ENCODE data around the gene MPO. TPM values are rescaled to one million over a fixed set of nuclear protein-coding genes. Genes with fewer than 3 reads are reported as not detected.

Gene MPO
- polyA plus RNA-seq, 1 donor from 2014 or later, result not detected

DNA sequence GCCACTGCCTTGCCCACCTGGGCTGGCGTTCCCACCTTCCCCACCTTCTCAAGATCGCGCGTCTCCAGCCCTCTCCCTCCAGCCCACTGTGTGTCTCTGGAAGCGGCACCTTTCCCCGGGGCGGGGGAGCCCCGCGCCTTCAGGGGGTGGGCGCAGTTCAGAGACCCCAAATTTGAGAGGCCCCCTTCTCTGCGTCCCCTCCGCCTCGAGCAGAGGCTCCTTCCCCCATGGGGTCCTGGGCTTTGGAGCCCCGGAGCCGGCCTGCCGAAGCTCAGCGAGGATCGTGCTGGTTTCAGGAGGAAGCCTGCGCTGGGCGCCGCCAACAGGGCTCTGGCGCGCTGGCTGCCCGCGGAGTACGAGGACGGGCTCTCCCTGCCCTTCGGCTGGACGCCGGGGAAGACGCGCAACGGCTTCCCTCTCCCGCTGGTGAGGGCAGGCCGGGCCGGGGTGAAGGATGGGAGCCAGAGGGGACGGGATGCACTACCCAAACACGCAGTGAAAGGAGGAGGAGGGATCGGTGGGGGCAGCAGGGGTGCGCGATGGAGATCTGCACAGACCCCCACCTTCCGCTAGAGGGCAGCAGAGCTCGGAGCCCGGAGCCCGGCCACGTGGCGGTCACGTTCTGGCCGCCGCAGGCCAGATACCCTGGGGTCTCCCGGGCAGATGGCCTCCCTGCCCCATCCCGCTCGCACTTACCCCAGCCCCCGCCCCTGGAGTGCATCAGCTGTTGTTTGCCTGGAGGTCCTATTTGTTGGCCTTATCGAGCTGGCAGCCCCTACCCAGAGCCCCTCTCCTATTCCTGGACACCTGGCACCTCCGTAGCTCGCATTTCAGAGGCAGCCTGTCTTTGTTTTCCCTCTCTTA is 31.2 kb downstream of the MPO start:
- Mint-ChIP-seq H3K27ac (no peak overlapping the region), H3K36me3 (peaks cover 2% of the 10 kb centered on the region), H3K4me3 (peak overlapping the region; percentile 60 to 90 (median 86)), H3K4me1 (peaks cover 4 to 9% (median 7%) of the 10 kb centered on the region in 3 donors), H3K9me3 (peaks cover 0 to 2% (median 0%) of the 10 kb centered on the region in 3 donors), H3K27me3 (peaks cover 9% of the 10 kb centered on the region)

DNA sequence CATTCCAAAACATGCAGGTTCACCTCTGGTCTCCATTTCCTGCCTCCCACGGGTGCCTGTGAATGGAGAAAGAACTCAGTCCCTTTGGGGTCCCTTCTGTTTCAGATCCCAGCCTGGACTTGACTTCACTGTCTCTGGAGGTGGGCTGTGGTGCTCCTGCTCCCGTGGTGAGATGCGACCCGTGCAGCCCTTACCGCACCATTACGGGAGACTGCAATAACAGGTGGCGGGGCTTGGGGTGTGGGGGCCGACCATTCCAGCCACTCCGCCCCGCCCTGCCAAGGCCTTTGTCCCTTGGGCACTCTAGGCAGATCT is 31.8 kb downstream of the MPO start:
- H3K4me1 Mint-ChIP-seq, result peaks cover 4 to 9% (median 7%) of the 10 kb centered on the region in 3 donors
- peaks cover 0 to 2% (median 0%) of the 10 kb centered on the region in 3 donors for H3K9me3 Mint-ChIP-seq
- H3K36me3 Mint-ChIP-seq, result peaks cover 2% of the 10 kb centered on the region
- no peak overlapping the region for H3K27ac Mint-ChIP-seq
- peaks cover 14% of the 10 kb centered on the region for H3K27me3 Mint-ChIP-seq
- peak overlapping the region in 3 of 4 donors; percentile 49 to 89 (median 82) for H3K4me3 Mint-ChIP-seq

DNA sequence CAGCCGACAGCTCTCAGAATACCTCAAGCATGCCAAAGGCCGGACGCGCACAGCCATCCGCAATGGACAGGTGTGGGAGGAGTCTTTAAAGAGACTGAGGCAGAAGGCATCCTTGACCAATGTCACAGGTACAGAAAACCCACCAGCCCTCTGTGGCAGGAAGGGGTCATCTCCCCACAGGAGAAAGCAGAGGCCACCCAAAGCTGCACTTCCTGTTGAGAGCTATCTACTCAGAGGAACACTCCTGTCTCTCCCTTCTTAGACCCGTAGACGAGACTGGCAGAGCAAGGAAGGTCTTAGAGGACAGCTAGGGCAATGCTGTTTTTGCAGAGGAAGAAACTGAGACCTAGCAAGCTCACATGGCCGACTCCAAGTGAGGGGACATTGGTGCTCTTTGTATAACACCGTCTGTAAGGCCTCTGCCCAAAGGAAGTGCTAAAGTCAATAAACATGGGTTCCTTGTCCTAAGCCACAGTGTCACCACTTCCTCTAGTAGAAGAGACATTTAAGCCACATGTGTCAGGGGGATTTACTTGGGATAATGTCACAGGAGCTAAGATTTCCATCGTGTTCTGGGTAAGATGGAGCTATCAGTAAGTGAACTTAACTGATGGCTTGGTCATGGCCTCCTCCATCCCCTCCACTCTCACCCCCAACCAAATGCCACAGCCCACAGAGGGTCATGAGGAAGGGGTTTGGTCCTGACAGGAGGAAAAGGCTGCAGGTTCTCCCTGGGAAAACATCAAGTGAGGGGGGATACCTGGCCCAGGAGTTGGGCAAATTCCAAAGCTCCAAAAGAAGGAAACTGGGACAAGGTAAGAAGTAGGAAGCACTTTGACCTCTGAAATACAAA is 33.0 kb downstream of the MPO start:
- peaks cover 17% of the 10 kb centered on the region for H3K27me3 Mint-ChIP-seq
- H3K4me1 Mint-ChIP-seq, result peaks cover 4 to 9% (median 4%) of the 10 kb centered on the region in 3 donors
- H3K4me3 Mint-ChIP-seq, result no peak overlapping the region
- H3K27ac Mint-ChIP-seq, result no peak overlapping the region
- peaks cover 4% of the 10 kb centered on the region for H3K36me3 Mint-ChIP-seq
- H3K9me3 Mint-ChIP-seq, result peaks cover 0 to 2% (median 0%) of the 10 kb centered on the region in 3 donors

DNA sequence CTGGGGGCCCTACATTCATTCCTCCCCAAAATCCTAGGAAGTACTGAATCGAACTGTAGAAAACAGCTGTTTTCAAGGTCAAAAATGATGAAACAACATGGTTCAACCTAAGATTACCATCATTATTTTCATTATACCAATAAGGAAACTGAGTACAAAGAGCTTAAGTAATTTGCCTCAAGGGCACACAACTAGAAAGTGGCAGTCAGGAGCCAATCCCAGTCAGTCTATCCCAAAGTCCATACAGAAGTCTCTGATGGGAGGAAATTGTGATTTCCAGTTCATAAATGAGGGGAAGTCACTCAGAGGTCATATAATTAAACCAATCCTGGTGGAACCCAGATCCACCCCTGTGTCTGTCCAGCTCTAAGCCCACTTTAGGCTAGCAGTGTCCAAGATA is 34.0 kb downstream of the MPO start:
- Mint-ChIP-seq H3K36me3 (peaks cover 4% of the 10 kb centered on the region), H3K4me1 (peaks cover 3 to 9% (median 4%) of the 10 kb centered on the region in 3 donors), H3K27ac (no peak overlapping the region), H3K27me3 (peaks cover 20% of the 10 kb centered on the region), H3K4me3 (no peak overlapping the region), H3K9me3 (peaks cover 0 to 2% (median 0%) of the 10 kb centered on the region in 3 donors)

DNA sequence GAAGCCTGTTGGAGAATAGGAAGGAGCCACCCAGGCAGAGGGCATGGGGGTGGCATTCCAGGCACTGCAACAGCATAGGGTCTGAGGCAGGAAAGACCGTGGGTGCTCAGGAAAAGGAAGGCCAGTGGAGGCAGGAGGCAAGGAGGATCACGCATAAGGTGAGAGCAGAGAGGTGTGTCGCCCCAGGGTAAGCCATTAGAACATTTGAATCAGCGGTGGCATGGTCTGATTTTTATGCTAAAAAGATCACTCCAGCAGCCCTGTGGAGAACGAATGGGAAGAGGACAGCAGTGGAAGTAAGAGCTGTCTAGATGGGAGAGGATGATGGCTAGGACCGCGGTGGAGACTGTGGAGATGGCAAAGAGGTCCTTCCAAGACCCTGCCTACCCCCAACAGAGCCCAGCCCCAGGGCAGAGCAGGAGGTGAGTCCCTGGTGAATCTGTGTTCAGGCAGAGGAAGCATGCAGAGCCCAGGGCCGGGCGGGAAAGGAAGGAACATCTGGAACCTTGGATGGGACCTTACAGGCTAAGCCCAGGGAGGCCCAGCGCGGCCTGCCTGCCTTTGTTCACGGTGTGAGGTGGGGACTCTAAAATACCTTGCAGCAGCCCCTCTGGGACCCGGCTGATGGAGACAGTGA is 34.5 kb downstream of the MPO start:
- Mint-ChIP-seq H3K27me3 (peaks cover 24% of the 10 kb centered on the region), H3K27ac (no peak overlapping the region), H3K36me3 (peaks cover 4% of the 10 kb centered on the region), H3K4me1 (peaks cover 2 to 9% (median 4%) of the 10 kb centered on the region in 3 donors), H3K4me3 (peak overlapping the region in 1 of 4 donors; percentile 31), H3K9me3 (peaks cover 0 to 2% (median 0%) of the 10 kb centered on the region in 3 donors)

DNA sequence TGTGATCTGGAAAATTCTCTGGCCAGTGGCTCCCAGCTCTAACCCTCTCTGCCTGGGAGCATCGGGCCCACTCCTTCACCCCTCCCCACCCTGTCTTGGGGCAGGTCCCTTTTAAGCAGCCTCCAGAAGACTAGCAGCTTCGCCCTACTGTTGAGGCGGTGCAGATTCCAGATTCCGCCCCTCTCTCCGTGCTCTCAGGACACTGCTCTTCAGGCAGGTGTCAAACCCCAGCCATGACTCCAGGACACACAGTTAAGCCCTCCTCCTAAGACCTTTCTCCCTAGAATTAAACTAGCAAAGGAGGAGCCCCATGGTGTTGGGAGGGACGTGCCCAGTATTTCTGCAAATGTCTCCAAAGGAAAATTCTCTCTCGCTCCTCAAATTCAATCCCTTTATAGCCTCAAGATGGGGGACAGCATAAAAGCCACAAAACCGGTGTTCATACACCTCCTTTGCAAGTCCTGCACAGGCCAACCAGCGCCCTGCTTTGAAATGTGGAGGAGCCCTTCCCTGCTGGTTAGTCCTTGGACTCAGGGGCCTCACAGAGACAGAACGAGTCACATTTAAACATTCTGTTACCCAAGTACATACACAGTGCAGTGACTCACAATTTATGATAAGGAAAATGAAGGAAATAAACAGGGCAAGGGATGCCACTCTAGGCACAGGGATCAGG is 35.2 kb downstream of the MPO start:
- H3K36me3 Mint-ChIP-seq, result peaks cover 4% of the 10 kb centered on the region
- H3K9me3 Mint-ChIP-seq, result peaks cover 0 to 2% (median 0%) of the 10 kb centered on the region in 3 donors
- no peak overlapping the region for H3K27ac Mint-ChIP-seq
- peak overlapping the region in 1 of 4 donors; percentile 31 for H3K4me3 Mint-ChIP-seq
- H3K27me3 Mint-ChIP-seq, result peaks cover 25% of the 10 kb centered on the region
- H3K4me1 Mint-ChIP-seq, result peaks cover 2 to 9% (median 4%) of the 10 kb centered on the region in 3 donors

DNA sequence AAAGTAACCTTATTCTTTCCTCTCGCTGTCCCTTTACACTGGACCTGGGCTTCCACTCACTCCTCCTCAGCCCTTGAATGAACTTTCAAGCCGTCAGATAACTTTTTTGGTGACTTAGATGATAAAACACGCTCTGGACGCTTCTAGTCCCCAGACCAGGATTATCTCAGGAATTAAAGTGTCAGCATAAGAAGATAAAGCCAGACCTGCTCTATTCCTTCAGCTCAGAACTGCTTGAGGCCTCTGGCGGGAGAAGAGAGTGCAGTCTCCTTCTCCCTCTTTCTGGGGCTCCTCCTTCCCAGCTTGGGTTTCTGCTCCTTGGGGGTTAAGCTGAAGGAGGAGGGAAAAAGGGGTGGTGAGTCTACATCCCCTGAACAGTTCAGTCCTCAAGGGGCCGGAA is 35.8 kb downstream of the MPO start:
- Mint-ChIP-seq H3K27me3 (peaks cover 28% of the 10 kb centered on the region), H3K27ac (no peak overlapping the region), H3K9me3 (peaks cover 0 to 2% (median 0%) of the 10 kb centered on the region in 3 donors), H3K4me1 (peaks cover 2 to 5% (median 4%) of the 10 kb centered on the region in 3 donors), H3K4me3 (no peak overlapping the region), H3K36me3 (peaks cover 2% of the 10 kb centered on the region)

DNA sequence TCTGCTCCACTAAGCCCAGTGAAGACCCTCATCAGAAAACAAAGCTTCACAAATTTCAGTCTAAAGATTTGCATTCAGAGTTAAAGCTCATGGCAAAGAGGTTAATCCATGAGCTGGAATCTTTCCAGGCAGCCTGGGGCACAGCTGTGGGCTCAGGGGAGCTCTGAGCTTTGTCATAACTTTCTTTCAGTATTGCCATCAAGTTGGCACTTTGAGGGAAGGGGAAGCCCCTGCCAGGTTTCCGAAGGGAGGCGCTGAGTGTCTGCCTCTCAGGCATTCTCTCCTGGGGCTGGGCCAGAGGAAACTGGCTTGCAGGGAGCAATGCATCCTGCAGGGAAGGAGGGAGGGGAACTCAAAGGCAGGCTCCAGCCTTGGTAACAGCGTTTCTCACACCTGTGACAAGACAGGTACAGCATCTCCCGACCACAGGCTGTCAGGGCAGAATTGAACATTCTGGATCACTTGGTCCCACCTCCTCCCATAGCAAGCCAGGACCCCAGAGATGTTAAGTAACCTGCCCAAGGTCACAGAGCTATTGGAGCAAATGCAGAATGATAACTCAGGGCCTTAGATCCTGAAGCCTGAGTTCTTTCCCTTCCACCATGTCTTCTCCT is 38.5 kb downstream of the MPO start:
- Mint-ChIP-seq H3K27me3 (peaks cover 24% of the 10 kb centered on the region), H3K27ac (no peak overlapping the region), H3K9me3 (peaks cover 0 to 2% (median 0%) of the 10 kb centered on the region in 3 donors), H3K4me3 (no peak overlapping the region), H3K36me3 (peaks cover 2% of the 10 kb centered on the region), H3K4me1 (peaks cover 0 to 4% (median 0%) of the 10 kb centered on the region in 3 donors)

DNA sequence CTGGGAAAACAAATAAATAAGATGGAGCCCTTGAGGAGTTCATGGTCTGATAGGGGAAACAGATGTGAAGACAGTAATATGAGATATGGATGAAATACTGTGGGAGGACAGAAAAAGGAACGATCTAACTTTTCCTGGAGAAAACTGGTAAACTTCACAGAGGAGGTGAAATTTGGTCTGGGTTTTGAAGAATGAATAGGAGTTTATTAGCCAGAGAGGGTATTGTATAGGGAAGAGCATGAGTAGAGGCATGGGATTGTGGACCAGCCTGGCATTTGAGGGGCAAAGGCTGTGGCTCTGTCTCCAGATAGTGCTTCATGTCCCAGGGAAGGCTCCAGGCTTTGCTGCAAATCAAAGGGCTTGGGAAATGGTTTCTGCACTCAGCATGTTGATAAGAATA is 40.7 kb downstream of the MPO start:
- peaks cover 0 to 4% (median 0%) of the 10 kb centered on the region in 3 donors for H3K4me1 Mint-ChIP-seq
- peaks cover 21% of the 10 kb centered on the region for H3K27me3 Mint-ChIP-seq
- no peaks in the 10 kb centered on the region for H3K9me3 Mint-ChIP-seq
- H3K36me3 Mint-ChIP-seq, result peaks cover 2% of the 10 kb centered on the region
- no peak overlapping the region for H3K4me3 Mint-ChIP-seq
- no peak overlapping the region for H3K27ac Mint-ChIP-seq

DNA sequence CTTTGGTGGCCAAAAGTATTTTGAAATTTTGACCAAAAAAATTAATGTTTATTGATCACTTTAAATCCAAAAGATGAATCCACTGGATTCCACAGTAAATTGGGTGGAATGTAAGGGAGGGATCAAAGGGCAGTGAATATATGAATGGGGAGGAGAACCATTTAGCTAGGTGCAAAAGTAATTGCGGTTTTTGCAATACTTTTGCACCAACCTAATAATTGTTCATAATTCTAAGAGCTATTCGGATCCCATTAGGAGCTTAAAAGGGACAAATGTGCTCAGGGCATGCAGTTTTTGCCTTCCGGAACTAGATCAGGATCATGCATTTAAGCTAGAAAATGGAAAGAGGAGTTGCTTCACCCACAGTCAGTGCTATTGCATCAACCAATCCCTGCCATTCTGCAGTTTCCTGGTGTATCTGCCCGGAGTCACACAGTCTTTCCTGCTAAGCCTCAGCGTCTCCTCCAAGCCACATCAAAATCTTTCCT is 42.5 kb downstream of the MPO start, which contains the start of gene LPO:
Gene LPO (plus strand): TSS at position 438 of the 488 bp plus-strand sequence. CDS start 4,396 bp downstream, outside the sequence.
- Mint-ChIP-seq H3K9me3 (no peaks in the 10 kb centered on the region), H3K27me3 (peaks cover 13% of the 10 kb centered on the region), H3K4me1 (peaks cover 5 to 14% (median 10%) of the 10 kb centered on the region in 3 donors), H3K36me3 (peaks cover 1% of the 10 kb centered on the region), H3K4me3 (no peak within 1 kb of the TSS), H3K27ac (no peak within 1 kb of the TSS)

DNA sequence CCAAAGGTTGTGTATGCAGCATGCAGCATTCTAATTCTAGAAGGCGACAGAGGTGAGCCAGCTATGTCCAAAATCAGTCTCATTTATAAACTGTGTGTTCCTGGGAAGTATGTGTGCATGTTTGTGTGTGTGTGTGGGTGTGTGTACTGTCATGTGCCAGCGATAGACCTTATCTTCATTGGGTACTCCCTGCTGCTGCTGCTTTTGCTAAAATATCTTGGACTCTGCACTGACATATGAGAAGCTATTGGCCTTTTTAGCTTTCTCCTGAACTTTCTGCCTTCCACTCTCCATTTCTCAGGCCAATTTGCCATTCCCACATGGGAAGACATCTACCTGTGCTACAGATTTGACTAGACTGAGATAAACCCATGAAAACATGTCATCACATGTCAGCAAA is 44.3 kb downstream of the MPO start:
- Mint-ChIP-seq H3K9me3 (no peaks in the 10 kb centered on the region), H3K4me3 (no peak overlapping the region), H3K4me1 (peaks cover 21 to 25% (median 24%) of the 10 kb centered on the region in 3 donors), H3K36me3 (peaks cover 1% of the 10 kb centered on the region), H3K27me3 (peaks cover 6% of the 10 kb centered on the region), H3K27ac (no peak overlapping the region)

DNA sequence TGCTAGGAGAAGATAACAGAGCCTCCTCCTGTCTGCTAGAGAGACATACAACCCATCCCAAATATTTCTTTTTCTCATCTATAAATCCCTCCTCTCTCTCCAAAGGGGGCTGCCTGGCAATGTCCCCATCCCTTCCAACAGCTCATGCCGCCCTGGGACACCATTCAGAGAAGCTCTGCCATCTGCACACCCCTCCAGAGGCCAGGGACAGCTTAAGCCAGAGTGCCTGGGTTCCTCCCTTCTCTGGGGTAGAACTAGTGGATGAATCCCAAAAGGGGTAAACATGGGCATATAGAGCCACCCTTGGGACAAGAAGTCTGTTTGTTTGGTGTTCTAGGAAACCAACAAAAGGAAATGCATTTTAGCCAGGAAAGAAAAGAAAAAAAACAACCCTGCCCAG is 44.9 kb downstream of the MPO start:
- H3K36me3 Mint-ChIP-seq, result peaks cover 1% of the 10 kb centered on the region
- H3K9me3 Mint-ChIP-seq, result no peaks in the 10 kb centered on the region
- no peak overlapping the region for H3K4me3 Mint-ChIP-seq
- no peak overlapping the region for H3K27ac Mint-ChIP-seq
- peaks cover 5% of the 10 kb centered on the region for H3K27me3 Mint-ChIP-seq
- H3K4me1 Mint-ChIP-seq, result peaks cover 23 to 25% (median 24%) of the 10 kb centered on the region in 3 donors

DNA sequence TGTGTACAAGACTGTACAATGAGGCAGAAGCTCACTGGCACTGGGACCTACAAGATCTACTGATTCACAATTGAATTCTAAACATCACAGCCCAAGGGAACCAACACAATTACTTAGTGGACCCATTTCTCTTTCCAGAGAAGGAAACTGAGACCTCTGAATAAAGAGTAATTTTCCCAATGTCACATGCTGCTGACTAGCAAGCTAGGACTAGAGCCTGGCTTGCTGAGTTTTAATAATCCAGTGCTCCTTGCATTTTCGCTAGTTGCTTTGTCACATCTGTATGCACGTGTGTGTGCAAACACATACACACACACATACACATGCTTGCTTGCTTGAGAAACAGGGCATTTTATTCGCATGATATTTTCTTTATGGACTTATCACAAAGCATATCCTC is 46.2 kb downstream of the MPO start:
- H3K4me1 Mint-ChIP-seq, result peaks cover 23 to 25% (median 24%) of the 10 kb centered on the region in 3 donors
- no peaks in the 10 kb centered on the region for H3K27me3 Mint-ChIP-seq
- H3K36me3 Mint-ChIP-seq, result peaks cover 3% of the 10 kb centered on the region
- H3K27ac Mint-ChIP-seq, result peak overlapping the region in 1 of 3 donors; percentile 53
- no peaks in the 10 kb centered on the region for H3K9me3 Mint-ChIP-seq
- peak overlapping the region in 1 of 4 donors; percentile 25 for H3K4me3 Mint-ChIP-seq

Measured in IgD-negative memory B cell (primary cell).